GM18861 (cell line): ENCODE results near the gene RALB.

Source experiments
- ATAC-seq: cut with Tn5 transposase; IDR thresholded peaks from one replicate; pipeline ENCODE4 v1.9.1; 2021; ENCODE audit not compliant: unreplicated experiment

RALB gene

GRCh38 chr2:120252225-120253020 is at the start of gene RALB:
RALB (plus strand) TSS chr2:120252852; CDS start chr2:120278665, 25,813 bp downstream.
- ATAC-seq = peak; percentile 91

- no peak for ATAC-seq
Observed at GRCh38 chr2:120203251-120204021, 49.2 kb upstream of the RALB start.

GRCh38 chr2:120204022-120204405 is 48.6 kb upstream of the RALB start:
- ATAC-seq = no peak

DNA sequence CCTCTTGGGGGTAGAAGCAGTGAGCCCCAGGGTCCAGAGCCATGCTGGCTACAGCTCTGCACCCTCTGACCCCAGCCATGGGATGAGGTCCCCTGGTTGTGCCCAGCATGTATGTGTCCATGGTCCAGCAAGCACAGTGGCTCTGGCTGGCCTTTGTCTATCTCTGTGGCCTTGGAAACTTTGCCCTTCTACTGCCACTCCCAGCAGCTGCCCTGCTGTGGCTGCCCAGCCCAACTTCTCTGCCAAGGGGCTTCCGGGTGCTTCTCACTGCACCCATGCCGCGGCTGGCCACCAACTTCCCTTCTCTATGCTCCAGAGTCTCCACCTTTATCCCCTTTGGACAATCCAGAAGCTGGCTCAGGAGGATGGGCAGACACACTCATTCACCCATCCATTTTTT is 48.2 kb upstream of the RALB start:
- ATAC-seq = no peak

- no peak for ATAC-seq
Observed at GRCh38 chr2:120204945-120205670, 47.5 kb upstream of the RALB start.

- ATAC-seq = no peak
Observed at GRCh38 chr2:120206022-120206581, 46.5 kb upstream of the RALB start.

DNA sequence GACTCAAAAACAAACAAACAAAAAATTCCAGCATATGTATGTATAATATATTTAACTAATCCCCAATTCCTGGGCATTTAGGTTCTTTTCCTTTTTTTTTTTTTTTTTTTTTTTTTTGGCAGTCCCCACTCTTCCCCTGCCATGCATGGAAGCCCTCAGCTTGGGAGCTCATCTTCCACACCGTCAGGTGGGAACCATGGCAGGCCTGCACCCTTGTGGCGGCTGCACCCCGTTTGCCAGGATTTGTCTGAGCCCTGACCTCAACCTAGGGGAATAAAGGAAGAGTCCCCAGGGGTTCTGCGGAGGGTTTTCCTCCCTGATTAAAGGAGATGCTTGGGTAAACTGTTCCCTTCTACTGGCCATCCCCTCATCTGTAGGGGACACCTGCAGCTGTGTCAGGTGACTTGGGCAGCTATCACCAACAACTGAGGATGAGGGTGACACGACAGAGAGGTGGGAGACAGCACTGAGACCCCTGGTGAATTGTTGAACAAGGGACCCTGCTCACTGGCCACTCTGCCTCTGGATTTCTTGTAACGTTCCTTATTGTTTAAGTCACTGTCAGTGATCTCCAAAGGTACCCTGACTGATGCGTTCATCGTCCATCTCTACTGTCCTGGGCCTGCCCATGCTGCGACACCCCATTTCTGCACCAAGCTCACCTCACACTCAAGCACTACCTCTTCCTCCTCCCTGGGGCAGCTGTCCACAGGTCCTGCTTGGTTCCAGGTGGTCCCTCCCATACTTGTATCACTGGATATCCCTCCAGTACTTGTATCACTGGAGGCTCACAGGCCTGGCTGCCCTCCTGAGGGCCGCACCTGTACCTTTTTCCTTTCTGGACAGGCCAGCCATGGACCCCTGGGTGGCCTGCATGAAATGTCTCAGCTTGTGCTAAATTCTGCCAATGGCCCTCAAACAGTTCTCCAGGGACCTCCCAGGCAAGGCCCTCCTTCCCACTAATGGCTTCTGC is 44.0 kb upstream of the RALB start:
- ATAC-seq = no peak

- no peak for ATAC-seq
Observed at GRCh38 chr2:120209427-120210269, 43.0 kb upstream of the RALB start.

GRCh38 chr2:120210270-120210693 is 42.4 kb upstream of the RALB start:
- no peak for ATAC-seq

DNA sequence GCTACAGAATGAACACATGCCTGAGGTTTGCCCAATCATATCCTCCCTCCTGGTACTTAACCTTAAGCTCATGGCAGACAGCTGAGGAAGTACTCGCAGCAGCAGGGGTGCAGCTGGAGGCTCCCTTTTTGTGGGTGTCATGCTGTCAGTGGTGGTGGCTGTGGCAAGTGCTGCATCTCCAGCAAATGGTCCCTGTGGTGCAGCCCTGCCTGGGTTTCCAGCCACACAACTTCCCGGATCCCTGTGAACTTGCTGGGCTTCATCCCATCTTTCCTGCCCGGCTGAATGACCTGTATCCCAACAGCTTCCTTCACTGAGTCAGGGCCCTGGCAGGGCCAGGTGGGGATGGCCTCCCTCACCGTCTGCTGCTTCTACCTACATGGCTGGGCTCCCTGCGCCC is 34.5 kb upstream of the RALB start:
- no peak for ATAC-seq

- ATAC-seq = no peak
Observed at GRCh38 chr2:120219291-120219690, 33.4 kb upstream of the RALB start.

GRCh38 chr2:120219766-120220165 is 32.9 kb upstream of the RALB start:
- no peak for ATAC-seq

DNA sequence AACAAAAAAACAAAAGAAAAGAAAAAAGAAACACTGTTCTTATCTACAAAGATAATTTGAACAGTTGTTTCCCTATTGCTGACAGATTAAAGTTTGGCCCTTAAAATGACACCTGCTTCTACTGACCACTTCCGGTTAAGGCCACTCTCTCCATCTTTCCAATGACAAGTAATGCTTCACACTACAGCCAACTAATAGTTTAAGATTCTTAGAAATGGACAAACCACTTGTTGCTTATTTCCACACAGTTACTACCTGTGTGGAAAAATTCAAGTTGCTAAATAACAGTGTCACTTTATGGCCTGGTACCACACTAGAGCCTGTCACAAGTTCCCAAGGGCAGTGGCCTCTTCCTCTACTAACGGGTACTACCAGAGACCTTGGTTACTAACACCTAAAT is 31.9 kb upstream of the RALB start:
- no peak for ATAC-seq

DNA sequence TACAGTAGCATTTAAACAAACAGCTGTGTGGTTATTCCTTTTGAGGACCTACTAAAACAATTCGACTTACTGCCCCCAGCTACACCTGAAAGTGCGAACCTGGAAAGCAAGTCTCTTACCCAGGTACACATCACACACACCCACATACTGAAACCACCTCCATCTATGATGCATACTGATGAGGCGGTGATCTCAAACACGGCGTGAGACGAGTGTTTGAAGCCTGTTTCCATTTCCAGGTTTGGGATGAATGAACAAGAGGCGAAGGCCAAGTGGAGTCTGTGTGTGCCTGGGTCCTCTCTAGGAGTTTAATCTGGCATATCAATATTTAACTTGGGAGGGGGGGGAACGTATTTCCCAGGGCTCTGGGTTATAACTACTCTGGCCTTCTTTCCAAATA is 31.0 kb upstream of the RALB start:
- no peak for ATAC-seq

GRCh38 chr2:120222186-120223033 is 30.2 kb upstream of the RALB start:
- no peak for ATAC-seq

DNA sequence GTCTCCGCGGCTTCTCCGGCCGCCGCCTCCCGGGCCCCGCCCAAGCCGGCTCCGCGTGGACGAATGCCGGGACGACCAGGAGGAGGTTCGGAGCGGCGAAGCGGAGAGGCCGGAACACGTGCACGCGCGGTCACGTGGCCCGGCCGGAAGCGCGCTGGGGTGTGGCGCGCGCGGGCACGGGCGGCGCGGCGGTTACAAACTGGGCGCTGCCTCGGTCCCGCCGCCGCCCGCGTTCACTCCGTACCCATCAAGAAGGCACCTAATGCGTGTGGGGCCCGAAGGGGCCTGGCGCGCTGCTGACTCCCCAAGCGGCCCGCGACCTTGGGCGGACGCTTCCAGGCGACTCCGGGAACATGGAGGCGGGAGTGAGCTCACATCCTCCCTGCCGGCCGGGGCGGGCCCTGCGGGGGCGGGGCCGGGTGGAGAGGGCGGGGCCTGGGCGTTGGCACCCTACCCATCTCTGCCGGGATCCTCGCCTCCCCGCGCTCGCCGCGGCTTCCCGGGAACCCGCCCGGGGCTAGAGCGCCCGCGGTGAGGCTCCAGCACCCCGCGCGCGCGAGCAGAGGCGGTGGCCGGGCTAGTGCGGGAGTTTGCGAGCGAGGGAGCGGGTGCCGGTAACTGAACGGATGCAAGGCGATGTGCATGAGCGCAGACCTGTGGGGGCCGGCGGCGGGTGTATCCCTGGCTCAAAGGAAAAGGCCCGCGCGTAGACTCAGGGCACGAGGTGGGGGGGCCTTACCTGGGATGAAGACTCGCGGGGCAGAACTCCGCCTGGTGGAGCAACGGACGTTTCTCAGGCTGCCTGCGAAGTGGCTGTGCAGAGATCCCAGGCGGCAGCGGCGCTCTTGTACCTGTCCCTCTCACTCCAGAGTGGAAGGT is 29.4 kb upstream of the RALB start, which contains the start of gene TMEM185B:
Gene TMEM185B (minus strand): TSS at position 367 of the 879 bp plus-strand sequence. CDS start 424 bp downstream, outside the sequence.
- peak; percentile 73 for ATAC-seq

DNA sequence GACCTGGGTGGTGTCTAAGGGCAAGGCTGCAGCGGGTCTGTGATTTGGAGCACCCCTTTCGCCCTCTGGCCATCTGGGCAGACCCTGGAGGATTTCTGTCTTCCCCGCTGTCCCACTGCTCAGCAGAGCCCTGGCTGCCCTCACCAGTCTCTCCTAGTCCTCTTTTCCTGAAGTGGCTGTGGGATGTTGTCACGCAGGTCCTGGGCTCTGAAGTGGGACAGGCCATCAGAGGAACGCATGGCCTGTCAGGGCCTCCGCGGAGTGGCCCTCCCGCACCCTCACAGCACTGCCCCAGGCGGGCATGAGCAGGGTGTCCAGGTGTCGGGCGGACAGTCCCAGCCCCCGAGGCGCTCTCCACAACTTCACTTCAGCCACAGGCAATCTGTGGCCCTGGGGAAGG is 28.4 kb upstream of the RALB start:
- no peak for ATAC-seq
